BLaER1 (cell line): ENCODE measurements around the gene ZHX3.

Source experiments
- H3K27ac ChIP-seq: shearing (Covaris generic); formaldehyde crosslinking; 2 replicates; pipeline ENCODE4 v1.8.1; 2022
- H3K27me3 ChIP-seq: shearing (Covaris generic); formaldehyde crosslinking; 2 replicates; pipeline ENCODE4 v1.8.1; 2022
- H3K36me3 ChIP-seq: shearing (Covaris generic); formaldehyde crosslinking; 2 replicates; pipeline ENCODE4 v1.8.1; 2022
- H3K4me1 ChIP-seq: shearing (Covaris generic); formaldehyde crosslinking; 2 replicates; pipeline ENCODE4 v1.8.1; 2022
- H3K4me2 ChIP-seq: shearing (Covaris generic); formaldehyde crosslinking; 2 replicates; pipeline ENCODE4 v1.8.1; 2022
- H3K4me3 ChIP-seq: shearing (Covaris generic); formaldehyde crosslinking; 2 replicates; pipeline ENCODE4 v1.8.1; 2022
- H3K9ac ChIP-seq: shearing (Covaris generic); formaldehyde crosslinking; 2 replicates; pipeline ENCODE4 v1.8.1; 2022
- H3K9me3 ChIP-seq: shearing (Covaris generic); formaldehyde crosslinking; 2 replicates; pipeline ENCODE4 v1.8.1; 2022
- H4K20me1 ChIP-seq: shearing (Covaris generic); formaldehyde crosslinking; 2 replicates; pipeline ENCODE4 v1.8.1; 2022
- Cebpa-rat ChIP-seq: shearing (Covaris generic); IDR thresholded peaks from 2 replicates; pipeline ENCODE4 v1.8.1; 2022

Gene ZHX3

DNA sequence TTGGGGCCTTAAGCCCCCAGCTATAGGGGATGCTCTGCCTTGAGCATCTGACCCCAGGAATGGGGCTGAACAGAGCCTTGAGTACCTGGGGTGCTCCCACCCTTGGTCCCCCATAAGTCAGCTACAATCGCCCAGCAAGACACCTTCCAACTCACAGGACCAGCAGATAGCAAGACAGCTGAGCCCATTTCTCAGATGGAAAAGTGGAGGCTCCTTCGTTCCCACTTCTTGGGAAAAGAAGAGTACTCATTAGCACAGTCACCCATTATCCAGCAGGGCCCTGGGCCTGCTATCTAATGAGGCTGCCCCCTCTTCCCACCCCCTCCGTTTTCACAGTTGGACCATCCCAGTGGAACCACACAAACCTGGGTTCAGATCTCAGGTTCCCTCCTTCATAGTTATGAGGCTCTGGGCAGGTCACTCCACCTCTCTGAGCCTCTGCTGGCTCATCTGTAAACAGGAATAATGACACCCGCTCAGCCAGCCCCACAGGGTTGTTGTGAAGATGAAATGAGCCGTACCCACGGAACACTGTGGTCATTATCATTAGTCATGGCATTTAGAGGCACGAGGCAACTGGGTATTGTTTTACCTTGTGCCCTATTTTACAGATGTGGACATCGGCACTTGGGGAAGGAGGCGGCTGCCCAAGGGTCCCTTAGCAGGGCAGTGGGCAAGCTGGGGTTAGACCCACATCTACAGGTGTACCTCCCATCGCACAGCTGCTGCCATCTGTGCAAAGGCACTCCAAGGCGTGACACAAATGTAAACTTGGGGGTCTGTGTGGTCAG, 27.6 kb upstream of the ZHX3 start:
- no peak overlapping the region for H3K27ac ChIP-seq
- no peaks in the 10 kb centered on the region for H3K36me3 ChIP-seq
- H3K4me2 ChIP-seq, result no peak overlapping the region
- H3K9ac ChIP-seq, result no peak overlapping the region
- no peaks in the 10 kb centered on the region for H3K9me3 ChIP-seq
- H3K4me1 ChIP-seq, result peaks cover 8% of the 10 kb centered on the region
- H4K20me1 ChIP-seq, result no peaks in the 10 kb centered on the region
- no peak for TF ChIP-seq Cebpa-rat
- no peaks in the 10 kb centered on the region for H3K27me3 ChIP-seq
- no peak overlapping the region for H3K4me3 ChIP-seq

DNA sequence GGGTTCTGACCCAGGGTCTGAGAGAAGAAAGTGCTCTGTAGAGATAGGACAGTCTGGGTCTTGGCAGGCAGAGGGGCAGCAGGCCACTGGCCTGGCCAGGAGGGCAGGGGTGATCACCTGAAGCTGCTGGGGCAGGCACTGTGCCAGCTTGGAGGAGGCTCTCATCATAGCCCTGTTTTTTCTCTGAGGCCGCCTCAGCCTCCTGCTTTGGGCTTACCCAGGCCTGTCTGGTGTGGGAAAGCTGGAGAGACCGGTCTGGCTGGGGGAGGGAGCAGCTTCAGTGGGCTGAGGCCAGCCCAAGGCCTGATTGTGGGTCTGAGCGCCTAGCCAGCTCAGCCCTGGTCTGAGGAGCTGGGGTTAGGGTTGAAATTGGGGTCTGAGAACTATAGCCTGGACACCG, 26.9 kb upstream of the ZHX3 start:
- H3K4me1 ChIP-seq, result peaks cover 12% of the 10 kb centered on the region
- no peak for TF ChIP-seq Cebpa-rat
- no peak overlapping the region for H3K4me3 ChIP-seq
- H4K20me1 ChIP-seq, result no peaks in the 10 kb centered on the region
- no peaks in the 10 kb centered on the region for H3K27me3 ChIP-seq
- no peak overlapping the region for H3K9ac ChIP-seq
- H3K9me3 ChIP-seq, result no peaks in the 10 kb centered on the region
- no peak overlapping the region for H3K27ac ChIP-seq
- no peaks in the 10 kb centered on the region for H3K36me3 ChIP-seq
- H3K4me2 ChIP-seq, result no peak overlapping the region

GRCh38 chr20:41342474-41343464, 25.2 kb upstream of the ZHX3 start:
- Histone ChIP-seq H3K4me3 (no peak overlapping the region), H3K27ac (no peak overlapping the region), H3K9me3 (no peaks in the 10 kb centered on the region), H3K4me1 (peaks cover 14% of the 10 kb centered on the region), H3K27me3 (no peaks in the 10 kb centered on the region), H3K36me3 (no peaks in the 10 kb centered on the region), H3K9ac (no peak overlapping the region), H3K4me2 (no peak overlapping the region), H4K20me1 (no peaks in the 10 kb centered on the region)
- no peak for TF ChIP-seq Cebpa-rat

GRCh38 chr20:41340327-41341055, 23.0 kb upstream of the ZHX3 start, which contains the start of gene LPIN3:
Gene LPIN3, plus strand, starts transcription at chr20:41340821. Its CDS starts 4,983 bp downstream, at chr20:41345804.
- Histone ChIP-seq H3K9me3 (no peaks in the 10 kb centered on the region), H3K36me3 (no peaks in the 10 kb centered on the region), H3K4me1 (peaks cover 8% of the 10 kb centered on the region), H3K27me3 (no peaks in the 10 kb centered on the region), H3K9ac (no peak within 1 kb of the TSS), H3K27ac (no peak within 1 kb of the TSS), H3K4me2 (peak within 1 kb of the TSS; percentile 46), H3K4me3 (no peak within 1 kb of the TSS), H4K20me1 (no peaks in the 10 kb centered on the region)
- no peak for TF ChIP-seq Cebpa-rat

- Histone ChIP-seq H3K36me3 (no peaks in the 10 kb centered on the region), H3K4me2 (peak overlapping the region; percentile 46), H3K27me3 (no peaks in the 10 kb centered on the region), H3K9me3 (no peaks in the 10 kb centered on the region), H3K27ac (no peak overlapping the region), H3K4me3 (no peak overlapping the region), H4K20me1 (no peaks in the 10 kb centered on the region), H3K9ac (no peak overlapping the region), H3K4me1 (peaks cover 8% of the 10 kb centered on the region)
- TF ChIP-seq Cebpa-rat, result no peak
These were observed 22.4 kb upstream of the ZHX3 start for GRCh38 chr20:41339957-41340326.

DNA sequence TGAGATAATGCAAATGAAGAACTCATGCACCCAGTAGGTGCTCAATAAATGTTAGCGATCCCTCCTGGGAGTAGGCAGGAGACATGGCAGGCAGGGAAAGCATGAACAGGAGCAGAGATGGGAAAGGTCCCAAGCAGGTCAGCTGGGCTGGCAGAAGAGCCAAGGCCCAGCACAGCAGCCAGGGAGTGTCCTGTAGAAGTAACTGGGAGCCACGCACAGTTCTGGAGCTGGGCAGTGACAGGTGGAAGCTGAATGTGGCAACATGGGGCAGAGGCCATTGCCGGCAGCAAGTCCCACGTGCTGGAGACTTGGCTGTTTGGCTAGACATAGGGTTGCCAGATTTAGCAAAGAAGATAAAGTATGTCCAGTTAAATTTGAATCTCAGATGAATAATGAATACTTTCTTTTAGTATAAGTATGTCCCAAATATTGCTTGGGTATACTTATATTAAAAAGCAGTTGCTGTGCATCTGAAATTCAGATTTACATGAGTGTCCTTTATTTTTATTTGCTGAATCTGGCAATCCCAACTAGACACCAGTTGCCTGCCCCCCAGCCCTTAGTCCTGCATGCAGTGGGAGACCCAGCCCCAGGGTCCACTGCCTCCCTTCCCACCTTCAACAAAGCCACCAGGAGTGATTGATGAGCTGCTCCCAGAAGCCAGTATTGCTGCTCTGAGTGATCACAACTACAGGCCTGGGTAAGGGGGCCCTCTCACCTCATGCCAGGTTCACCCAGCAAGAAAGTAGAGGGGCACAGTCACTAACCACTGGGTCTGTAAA, 19.4 kb upstream of the ZHX3 start:
- Histone ChIP-seq H3K9me3 (no peaks in the 10 kb centered on the region), H3K9ac (no peak overlapping the region), H3K4me2 (no peak overlapping the region), H3K36me3 (no peaks in the 10 kb centered on the region), H3K27ac (no peak overlapping the region), H3K4me3 (no peak overlapping the region), H3K4me1 (peaks cover 8% of the 10 kb centered on the region), H3K27me3 (no peaks in the 10 kb centered on the region), H4K20me1 (no peaks in the 10 kb centered on the region)
- no peak for TF ChIP-seq Cebpa-rat

DNA sequence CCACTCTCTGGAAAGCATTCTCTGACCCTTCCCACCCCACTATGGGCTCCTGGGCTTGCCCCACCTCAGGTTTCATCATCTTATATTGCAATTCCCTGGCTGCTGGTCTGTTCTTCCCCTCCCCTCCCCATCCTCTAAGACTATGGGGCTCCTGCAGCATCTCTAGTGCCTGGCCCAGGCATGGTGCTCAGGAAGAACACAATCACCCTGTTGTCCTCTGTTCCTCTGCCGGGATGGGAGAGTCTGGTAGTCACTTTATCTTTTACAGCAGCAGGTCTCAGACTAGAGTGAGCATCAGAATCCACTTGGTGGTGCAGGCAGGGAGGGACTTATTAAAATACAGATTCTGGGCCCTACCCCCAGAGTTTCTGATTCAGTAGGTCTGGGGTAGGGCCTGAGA, 18.1 kb upstream of the ZHX3 start:
- Histone ChIP-seq H3K4me2 (no peak overlapping the region), H3K9me3 (no peaks in the 10 kb centered on the region), H3K27me3 (no peaks in the 10 kb centered on the region), H3K27ac (no peak overlapping the region), H4K20me1 (no peaks in the 10 kb centered on the region), H3K36me3 (no peaks in the 10 kb centered on the region), H3K9ac (no peak overlapping the region), H3K4me1 (peaks cover 8% of the 10 kb centered on the region), H3K4me3 (no peak overlapping the region)
- TF ChIP-seq Cebpa-rat, result no peak

DNA sequence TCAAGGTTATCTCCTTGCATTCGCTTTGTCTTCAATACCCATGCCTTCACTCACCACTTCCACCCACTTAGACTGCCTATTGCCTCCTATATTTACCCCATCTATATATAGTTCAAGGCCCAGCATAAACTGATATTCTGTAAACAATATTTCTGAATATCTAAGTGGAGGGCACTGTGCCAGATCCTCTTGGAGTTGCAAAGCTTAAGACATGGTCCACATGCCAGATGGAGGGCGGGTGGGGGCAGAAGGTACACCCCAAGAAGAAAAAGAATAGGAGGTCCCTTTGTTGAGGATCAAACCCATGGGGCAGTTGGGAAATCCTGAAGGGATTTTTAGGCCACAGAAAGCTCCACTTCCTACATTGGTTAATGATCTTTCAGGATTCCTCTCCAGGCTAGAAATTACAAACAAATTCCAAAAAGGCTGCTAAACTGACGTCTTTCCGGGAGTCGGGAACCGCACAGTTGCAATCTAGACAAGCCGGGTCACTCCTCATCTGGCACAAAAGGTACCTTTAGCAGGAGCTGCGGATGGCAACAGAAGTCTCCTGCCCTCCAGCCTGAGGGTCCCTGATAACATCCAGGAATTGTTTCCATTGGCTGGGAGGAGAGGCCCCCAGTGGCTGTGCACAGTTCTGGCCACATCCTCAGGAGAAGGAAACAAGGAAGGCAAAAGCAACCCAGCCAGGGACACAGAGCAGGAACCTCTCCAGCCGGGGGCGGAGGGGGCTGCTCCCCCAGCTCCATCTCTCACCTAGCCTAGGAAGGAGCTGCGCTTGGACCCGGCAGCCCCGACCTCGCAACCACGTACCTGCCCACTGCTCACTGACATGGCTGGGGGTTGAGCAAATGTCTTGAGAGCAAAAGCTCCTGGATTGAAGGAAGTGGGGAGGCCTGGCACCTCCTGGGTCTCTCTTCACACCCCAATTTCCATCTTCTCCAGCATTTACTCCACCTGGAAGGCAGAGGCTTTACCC, 17.2 kb upstream of the ZHX3 start:
- Histone ChIP-seq H3K4me1 (peaks cover 11% of the 10 kb centered on the region), H3K4me3 (no peak overlapping the region), H3K27me3 (no peaks in the 10 kb centered on the region), H3K36me3 (no peaks in the 10 kb centered on the region), H3K27ac (no peak overlapping the region), H3K9ac (no peak overlapping the region), H3K4me2 (no peak overlapping the region), H3K9me3 (no peaks in the 10 kb centered on the region), H4K20me1 (no peaks in the 10 kb centered on the region)
- TF ChIP-seq Cebpa-rat, result no peak
